Endometrium (tissue), 2 donors: ENCODE results near the gene ASMTL.
"Not testable (repeated sequence)": the region's sequence is repeated elsewhere in the genome, so short reads cannot be mapped to it uniquely, and the experiment has no call there.

Source experiments
- FAIRE-seq: peaks from 2 replicates; lab custom pipeline; 2012; peaks lifted over from hg19 to GRCh38; lab: Jason Lieb, UNC
- donor health status: control.
- donor health status: control.

Gene ASMTL

GRCh38 chrX:1433646-1434357, 18.9 kb downstream of the ASMTL start:
- FAIRE-seq = no peak

- no peak for FAIRE-seq
Observed at GRCh38 chrX:1430451-1430850, 22.3 kb downstream of the ASMTL start.

- FAIRE-seq = no peak
Observed at GRCh38 chrX:1427756-1428155, 25.0 kb downstream of the ASMTL start.

- not testable (repeated sequence) for FAIRE-seq
Observed at GRCh38 chrX:1426321-1426720, 26.4 kb downstream of the ASMTL start.

GRCh38 chrX:1425381-1425780, 27.3 kb downstream of the ASMTL start:
- FAIRE-seq = no peak

- FAIRE-seq = no peak
Observed at GRCh38 chrX:1424147-1424851, 28.4 kb downstream of the ASMTL start.

GRCh38 chrX:1423215-1423614, 29.5 kb downstream of the ASMTL start:
- FAIRE-seq = no peak

GRCh38 chrX:1422135-1422465, 30.6 kb downstream of the ASMTL start:
- FAIRE-seq = no peak

GRCh38 chrX:1421433-1422134, 31.1 kb downstream of the ASMTL start:
- no peak for FAIRE-seq

GRCh38 chrX:1420371-1420770, 32.3 kb downstream of the ASMTL start:
- FAIRE-seq = no peak

- no peak for FAIRE-seq
Observed at GRCh38 chrX:1419545-1420355, 33.0 kb downstream of the ASMTL start.

- no peak for FAIRE-seq
Observed at GRCh38 chrX:1418901-1419544, 33.7 kb downstream of the ASMTL start.

- no peak for FAIRE-seq
Observed at GRCh38 chrX:1417921-1418771, 34.6 kb downstream of the ASMTL start.

GRCh38 chrX:1416965-1417760, 35.5 kb downstream of the ASMTL start:
- no peak for FAIRE-seq

- no peak for FAIRE-seq
Observed at GRCh38 chrX:1416327-1416784, 36.4 kb downstream of the ASMTL start.

- FAIRE-seq = no peak
Observed at GRCh38 chrX:1412551-1413161, 40.1 kb downstream of the ASMTL start.

- FAIRE-seq = no peak
Observed at GRCh38 chrX:1411326-1411725, 41.4 kb downstream of the ASMTL start.

- FAIRE-seq = no peak
Observed at GRCh38 chrX:1407035-1407434, 45.7 kb downstream of the ASMTL start.

- FAIRE-seq = not testable (repeated sequence)
Observed at GRCh38 chrX:1405769-1406168, 46.9 kb downstream of the ASMTL start.

GRCh38 chrX:1403867-1404266, 48.8 kb downstream of the ASMTL start:
- not testable (repeated sequence) for FAIRE-seq
